Measurements from ENCODE around the gene STK32C. TPM values are rescaled to one million over a fixed set of nuclear protein-coding genes. Genes with fewer than 3 reads are reported as not detected.

STK32C gene
- total RNA-seq, 1 experiment from 2014 or later: 58.2 TPM

GRCh38 chr10:132289439-132289838 lies 18.3 kb downstream of the STK32C start:
- DNase-seq (ENCODE audit: extremely low read depth, low read depth): no peak

GRCh38 chr10:132283604-132284382 lies 24.0 kb downstream of the STK32C start:
- DNase-seq (ENCODE audit: extremely low read depth, low read depth): no peak

DNA sequence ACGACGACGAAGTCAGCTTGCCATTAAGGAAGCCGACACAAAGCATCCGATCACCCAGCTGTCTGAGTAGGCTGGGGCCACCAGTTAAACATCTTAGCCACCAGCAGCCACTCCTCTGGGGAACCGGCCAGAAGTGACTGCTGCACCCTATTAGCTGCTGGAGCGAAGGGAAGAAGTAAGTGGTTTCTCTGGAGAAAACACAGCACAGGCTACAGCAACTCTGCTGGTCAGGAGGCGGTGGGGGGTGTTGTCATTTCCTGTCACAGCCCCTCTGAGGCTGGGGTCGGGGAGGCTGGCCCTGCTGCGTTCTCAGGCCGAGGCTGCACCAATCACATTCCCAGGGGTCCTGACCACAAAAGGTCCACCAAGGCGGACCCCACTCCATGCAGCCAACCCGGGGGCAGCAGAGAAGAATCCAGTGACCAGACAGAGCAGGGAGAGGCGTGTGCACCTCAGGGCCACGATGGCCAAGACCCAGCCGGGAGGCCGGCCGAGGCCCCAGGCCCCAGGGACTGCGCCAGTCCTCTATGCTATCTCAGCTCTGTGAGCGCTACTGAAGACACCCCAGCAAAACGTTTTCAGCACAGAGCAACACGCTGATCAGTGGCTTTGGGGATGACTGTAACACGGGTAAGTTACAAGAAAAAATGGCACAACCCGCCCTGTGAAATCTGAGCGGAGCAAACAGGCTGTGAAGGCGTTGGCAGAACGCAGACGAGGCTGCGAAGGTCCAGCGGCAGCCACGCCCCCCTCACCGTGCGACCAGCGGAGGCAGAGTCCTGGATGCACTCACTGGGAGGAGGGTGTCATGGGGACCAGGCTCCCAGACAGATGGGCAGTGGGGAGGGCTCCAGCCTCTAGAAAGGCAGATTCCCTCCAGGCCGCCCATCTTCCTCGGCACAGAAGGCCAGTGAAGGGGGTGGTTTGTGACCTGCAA lies 24.8 kb downstream of the STK32C start:
- DNase-seq (ENCODE audit: extremely low read depth, low read depth): no peak

DNA sequence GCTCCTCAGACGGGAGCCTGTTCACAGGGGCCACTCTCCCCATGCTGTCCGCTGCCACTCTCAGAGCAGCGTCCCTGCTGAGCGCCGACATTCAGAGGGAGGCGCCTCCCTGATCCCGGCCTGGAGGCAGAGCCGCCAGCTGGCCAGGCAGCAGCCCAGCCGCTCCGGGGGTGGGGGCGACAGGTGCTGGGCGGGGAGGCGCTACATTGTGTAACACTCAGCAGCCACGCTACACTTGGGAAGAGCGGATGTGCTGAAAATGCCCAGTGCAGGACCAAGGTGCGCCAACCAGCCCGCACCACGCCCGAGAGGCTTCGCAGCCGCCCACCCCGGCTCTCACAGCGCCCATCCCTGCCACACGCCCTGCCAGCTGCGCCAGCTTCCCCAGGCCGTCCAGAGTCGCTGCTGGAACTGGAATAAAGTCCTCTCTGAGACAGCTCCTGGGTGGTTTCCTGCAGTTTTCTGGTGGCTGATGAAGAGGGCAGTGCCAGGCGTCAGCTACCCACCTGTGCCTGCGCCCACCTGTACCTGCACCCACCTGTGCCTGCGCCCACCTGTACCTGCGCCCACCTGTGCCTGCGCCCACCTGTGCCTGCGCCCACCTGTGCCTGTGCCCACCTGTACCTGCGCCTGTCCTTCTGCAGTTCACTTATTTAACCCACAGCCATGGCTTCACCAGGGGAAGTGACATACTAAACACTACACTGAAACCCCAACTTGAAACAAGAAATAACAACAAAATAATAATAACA lies 25.7 kb downstream of the STK32C start:
- DNase-seq (ENCODE audit: extremely low read depth, low read depth): no peak

GRCh38 chr10:132280646-132281074 lies 27.1 kb downstream of the STK32C start:
- no peak for DNase-seq (ENCODE audit: extremely low read depth, low read depth)

- no peak for DNase-seq (ENCODE audit: extremely low read depth, low read depth)
These were observed 27.7 kb downstream of the STK32C start for GRCh38 chr10:132279873-132280645.

DNA sequence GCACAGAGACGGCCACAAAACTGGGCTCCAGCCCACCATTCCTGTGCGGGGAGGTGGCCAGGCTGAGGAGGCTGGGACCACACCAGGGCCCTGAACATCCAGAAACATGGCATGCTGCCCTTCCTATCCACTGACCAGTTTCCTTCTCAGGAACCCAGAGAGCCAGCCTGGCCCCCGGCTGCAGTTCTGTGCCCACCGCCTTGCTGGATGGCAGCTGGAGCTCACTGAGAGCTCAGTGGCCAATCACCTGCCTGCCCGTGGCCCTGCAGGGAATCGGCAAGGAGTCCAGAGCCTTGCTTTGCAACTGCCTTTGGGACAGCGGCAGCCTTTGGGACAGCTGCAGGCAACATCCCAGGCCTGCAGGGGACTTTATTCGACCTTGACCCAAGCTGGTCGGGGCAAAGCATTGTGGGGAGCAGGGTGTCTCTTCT lies 30.4 kb downstream of the STK32C start:
- DNase-seq (ENCODE audit: extremely low read depth, low read depth): no peak

GRCh38 chr10:132276706-132277105 lies 31.0 kb downstream of the STK32C start:
- no peak for DNase-seq (ENCODE audit: extremely low read depth, low read depth)

DNA sequence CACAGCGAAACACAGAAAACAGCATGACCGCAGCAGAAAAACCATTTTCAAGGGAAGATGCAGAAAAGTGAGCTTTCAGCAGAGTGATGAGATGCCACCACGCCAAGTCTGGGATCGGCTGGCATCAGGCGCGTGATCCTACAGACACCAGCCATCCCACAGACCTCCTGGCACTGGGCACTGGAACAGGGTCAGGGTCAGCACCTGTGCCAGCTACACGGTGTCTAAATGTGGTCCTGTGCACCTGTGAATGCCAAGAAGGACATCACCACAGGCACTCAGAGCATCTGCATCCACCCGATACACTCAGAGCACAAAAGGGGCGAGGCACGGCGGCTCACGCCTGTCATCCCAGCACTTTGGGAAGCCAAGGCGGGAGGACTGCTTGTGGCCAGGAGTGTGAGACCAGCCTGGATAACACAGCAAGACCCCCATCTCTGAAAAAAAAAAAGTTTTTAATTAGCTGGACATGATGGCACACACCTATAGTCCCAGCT lies 31.5 kb downstream of the STK32C start:
- DNase-seq (ENCODE audit: extremely low read depth, low read depth): no peak

- no peak for DNase-seq (ENCODE audit: extremely low read depth, low read depth)
These were observed 32.1 kb downstream of the STK32C start for GRCh38 chr10:132275426-132276178.

- DNase-seq (ENCODE audit: extremely low read depth, low read depth): no peak
These were observed 32.8 kb downstream of the STK32C start for GRCh38 chr10:132274986-132275385.

DNA sequence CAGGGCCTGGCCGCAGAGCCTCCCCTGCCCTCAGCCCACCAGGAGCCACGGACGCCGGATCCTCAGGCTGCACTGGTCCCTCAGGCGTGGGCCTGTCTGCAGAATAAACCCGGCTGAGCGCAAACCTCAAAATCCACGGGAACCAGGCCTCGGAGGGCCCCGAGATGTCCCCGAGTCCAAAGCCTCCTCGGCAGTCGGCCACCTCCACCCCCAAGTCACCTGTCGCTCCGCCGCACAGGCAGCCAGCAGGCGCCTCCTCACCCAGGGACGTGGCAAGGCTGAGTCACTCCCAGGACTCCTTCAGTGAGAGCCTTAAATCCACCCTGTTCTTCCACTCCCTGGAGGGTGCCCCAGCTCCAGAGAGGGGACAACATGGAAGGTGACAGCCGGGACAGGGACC lies 33.2 kb downstream of the STK32C start:
- DNase-seq (ENCODE audit: extremely low read depth, low read depth): no peak

- no peak for DNase-seq (ENCODE audit: extremely low read depth, low read depth)
These were observed 33.8 kb downstream of the STK32C start for GRCh38 chr10:132273966-132274365.

GRCh38 chr10:132273304-132273944 lies 34.3 kb downstream of the STK32C start:
- DNase-seq (ENCODE audit: extremely low read depth, low read depth): no peak

DNA sequence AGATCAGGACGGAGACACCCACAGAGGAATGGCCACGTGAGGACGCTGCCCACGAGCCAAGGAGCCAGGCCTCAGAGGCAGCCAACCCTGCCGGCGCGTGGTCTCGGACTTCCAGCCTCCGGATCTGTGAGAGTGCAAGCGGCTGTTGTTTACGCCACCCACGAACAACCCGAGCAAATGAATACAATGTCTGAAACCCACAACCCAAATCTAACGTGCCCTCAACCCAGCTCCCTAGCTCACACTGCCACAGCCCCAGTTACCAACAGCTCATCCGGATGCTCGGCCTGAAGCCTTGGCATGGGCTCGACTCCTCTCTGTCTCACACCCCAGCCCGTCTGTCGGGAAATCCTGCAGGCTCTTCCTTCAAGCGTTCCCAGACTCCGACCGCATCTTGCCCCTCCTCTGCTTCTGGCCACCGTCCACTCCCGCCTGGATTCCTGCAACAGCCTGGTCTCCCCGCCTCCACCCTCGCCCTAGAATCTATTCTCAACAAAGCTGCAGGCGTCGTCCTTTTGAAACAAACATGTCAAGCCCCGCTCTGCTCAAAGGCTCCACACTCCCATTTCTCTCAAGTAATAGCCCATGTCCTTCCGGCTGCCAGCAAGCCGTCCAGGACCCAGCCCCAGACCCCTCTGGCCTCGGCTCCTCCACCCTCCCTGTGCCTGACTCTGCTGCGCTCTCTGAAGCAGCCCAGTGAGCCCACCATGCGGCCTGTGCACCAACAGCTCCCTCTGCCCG lies 35.3 kb downstream of the STK32C start:
- DNase-seq (ENCODE audit: extremely low read depth, low read depth): no peak

- no peak for DNase-seq (ENCODE audit: extremely low read depth, low read depth)
These were observed 36.1 kb downstream of the STK32C start for GRCh38 chr10:132271458-132272230.

All from NCI-H460 (cell line).